Activated T-cell treated with anti-CD3 and anti-CD28 coated beads for 4 hours (primary cell): ENCODE data around the gene FIS1.
"Not testable (repeated sequence)": the region's sequence is repeated elsewhere in the genome, so short reads cannot be mapped to it uniquely, and the experiment has no call there.

Experiments
- DNase-seq: peaks from one replicate; pipeline ENCODE4 v3.0.0-alpha.2; 2020

Gene FIS1

DNA sequence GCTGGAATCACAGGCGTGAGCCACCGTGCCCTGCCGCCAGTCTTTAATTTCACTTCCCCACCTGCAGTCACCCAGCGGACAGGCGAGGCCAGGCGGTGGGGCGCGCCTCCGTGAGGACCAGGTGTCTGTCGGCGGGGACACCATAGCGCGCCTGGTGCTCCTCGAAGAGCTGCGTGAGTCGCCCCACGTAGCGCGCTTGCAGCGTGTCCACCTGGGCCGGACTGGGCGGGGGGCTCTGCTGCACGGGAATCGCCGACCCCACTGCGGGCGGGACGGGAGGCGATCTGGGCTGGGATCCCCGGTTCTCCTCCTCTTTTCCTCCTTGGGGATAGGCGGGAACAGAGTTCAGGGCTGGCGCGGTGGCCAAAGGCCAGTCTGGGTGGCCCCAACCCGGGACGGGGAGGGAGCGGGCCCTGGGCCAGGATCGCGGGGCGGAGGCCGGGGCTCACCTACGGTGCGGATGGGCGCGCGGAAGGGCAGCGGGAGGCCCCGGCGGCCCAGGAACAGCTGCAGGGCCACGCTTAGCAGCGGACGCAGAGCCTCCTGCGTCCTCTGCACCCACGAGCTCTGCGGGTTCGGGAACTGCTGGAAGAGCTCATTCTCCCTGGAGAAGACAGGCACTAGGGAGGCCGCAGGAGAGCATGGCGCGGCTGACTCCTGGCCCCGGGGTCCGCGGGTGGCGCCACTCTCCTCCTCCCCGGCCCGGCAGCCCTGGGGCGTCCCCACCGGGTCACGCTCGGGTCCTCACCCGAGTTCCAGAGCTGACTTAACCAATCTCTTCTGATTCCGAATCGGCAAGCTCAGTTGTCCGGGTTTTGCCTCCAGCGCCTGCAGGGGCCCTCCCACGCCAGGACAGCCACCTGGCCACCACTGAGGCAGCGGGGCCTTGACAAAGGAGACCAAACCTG is 42.9 kb downstream of the FIS1 start:
- no peak for DNase-seq

GRCh38 chr7:101200862-101201599 is 43.9 kb downstream of the FIS1 start, which contains the start of gene MOGAT3:
TSS of gene MOGAT3 (minus strand) at chr7:101201036. CDS start at chr7:101200854, 182 bp downstream.
- DNase-seq = no peak

DNA sequence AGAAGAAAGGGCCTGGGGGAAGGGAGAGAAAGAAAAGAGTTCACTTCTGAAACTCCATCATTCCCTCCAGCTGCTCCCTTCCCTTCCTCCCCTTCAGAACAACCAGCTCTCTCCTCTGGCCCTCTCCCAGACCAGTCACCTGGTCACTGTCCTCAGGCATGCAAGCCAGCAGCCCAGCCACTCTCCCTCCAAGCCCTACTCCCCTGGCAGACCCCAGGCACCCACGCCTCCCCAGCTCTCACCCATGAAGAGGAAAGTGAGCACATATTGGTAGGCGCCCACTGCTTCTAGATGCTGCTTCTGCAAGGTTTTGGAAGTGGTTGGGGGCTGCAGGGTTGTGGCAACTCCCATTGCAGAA is 44.4 kb downstream of the FIS1 start:
- no peak for DNase-seq

DNA sequence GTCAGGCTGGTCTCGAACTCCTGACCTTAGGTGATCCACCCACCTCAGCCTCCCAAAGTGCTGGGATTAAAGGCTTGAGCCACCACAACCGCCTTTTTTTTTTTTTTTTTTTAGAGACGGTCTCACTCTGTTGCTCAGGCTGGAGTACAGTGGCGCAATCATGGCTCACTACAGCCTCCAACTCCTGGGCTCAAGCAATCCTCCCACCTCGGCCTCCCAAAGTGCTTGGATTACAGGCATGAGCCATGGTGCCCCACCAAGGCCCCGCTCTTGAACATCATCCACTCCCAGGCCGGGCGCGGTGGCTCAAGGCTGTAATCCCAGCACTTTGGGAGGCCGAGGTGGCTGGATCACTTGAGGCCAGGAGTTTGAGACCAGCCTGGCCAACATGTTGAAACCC is 45.4 kb downstream of the FIS1 start:
- not testable (repeated sequence) for DNase-seq

DNA sequence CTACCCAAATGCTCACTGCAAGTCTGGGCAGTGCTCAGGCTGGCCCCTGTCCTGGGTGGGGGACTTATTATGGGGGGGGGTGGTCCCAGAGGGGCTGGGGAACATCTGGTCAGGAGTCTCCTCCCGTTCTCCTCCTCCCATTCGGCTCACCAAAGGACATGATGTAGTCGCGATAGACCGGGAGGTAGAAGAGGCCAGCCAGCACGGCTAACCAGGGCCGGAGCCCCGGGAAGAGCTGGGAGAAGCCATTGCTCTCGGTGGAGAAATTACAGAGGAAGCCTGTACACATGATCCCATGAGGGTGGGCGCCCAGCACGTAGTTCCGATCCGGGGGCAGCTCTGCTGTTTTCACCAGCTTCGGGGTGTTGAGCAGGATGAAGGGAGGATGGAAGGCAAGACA is 46.4 kb downstream of the FIS1 start:
- no peak for DNase-seq

GRCh38 chr7:101197991-101198390 is 46.9 kb downstream of the FIS1 start:
- no peak for DNase-seq

DNA sequence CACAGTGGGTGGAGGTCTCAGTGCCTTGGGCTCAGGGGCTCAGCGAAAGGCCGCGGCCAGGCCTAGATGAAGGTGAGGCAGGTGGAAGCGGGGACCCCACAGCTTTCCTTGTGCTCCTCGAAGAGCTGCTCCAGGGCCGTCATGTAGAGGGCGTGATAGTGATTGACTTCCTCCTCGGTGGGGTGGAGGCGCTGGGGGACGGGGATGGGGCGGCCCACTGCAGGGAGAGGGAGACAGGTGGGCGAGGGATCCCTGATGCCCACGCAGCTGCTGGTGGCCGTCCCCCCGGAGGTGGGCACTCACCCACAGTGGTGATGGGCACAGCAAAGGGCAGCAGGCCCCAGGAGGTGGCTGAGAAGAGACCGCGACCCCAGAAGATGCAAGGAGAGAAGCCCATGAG is 49.0 kb downstream of the FIS1 start:
- DNase-seq = no peak
